ENCODE results near the gene TNFAIP2.
"Not testable (repeated sequence)": the region's sequence is repeated elsewhere in the genome, so short reads cannot be mapped to it uniquely, and the experiment has no call there.

GRCh38 chr14:103155416-103155815, 32.2 kb downstream of the TNFAIP2 start:
- not testable (repeated sequence) for TF ChIP-seq CTCF (IDR thresholded peaks at IDR 0.05; ENCODE audit: insufficient read depth, low read length, poor library complexity, severe bottlenecking); EZH2phosphoT487 (conservative IDR thresholded peaks at IDR 0.05; ENCODE audit: low read length)

Measured in SU-DHL-6 (cell line).